ENCODE results near the gene EPHB2. TPM values are rescaled to one million over a fixed set of nuclear protein-coding genes. Genes with fewer than 3 reads are reported as not detected.

EPHB2 gene
- total and polyA plus RNA-seq, 3 donors from 2014 or later: 7.7 to 9.4 (median 8.2) TPM

DNA sequence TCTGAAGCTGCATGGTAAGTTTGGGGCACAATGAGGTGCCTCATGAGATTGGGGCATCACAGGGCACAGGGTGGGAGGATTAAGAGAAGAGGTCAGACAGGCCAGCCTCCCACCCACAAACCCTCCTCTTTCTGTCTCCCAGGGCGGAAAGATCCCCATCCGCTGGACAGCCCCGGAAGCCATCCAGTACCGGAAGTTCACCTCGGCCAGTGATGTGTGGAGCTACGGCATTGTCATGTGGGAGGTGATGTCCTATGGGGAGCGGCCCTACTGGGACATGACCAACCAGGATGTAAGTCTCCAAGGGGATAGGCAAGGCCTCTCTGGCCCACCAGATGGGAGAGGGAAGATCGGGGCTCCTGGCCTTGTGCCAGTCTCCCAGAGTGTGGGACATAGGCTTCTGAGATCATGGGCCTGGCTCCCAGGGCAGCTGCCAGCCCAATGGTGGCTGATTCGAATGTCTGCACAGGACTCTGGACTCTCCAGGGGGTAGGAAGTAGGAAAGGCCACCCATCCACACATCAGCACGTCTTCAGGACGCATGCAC, 198.3 kb downstream of the EPHB2 start:
- Histone ChIP-seq H3K36me3 (ENCODE audit: low read depth, missing control alignments) (no peaks in the 10 kb centered on the region), H3K9me3 (no peaks in the 10 kb centered on the region), H3K4me3 (no peak overlapping the region), H3K4me1 (no peaks in the 10 kb centered on the region), H3K27ac (no peak overlapping the region), H3K27me3 (no peaks in the 10 kb centered on the region)
- 94% methylated on average over 8 to 11 of the region's 11 CpGs for WGBS, 2 donors
- no peak for DNase-seq
- intact Hi-C loops (cut with DNase I; ENCODE audit: low total_unique reads): no loop called here
- TF ChIP-seq POLR2A (IDR thresholded peaks at IDR 0.05) (no peak), CTCF (IDR thresholded peaks at IDR 0.05) (no peak)

GRCh38 chr1:22910286-22910685, 199.6 kb downstream of the EPHB2 start:
- H3K9me3 ChIP-seq: no peaks in the 10 kb centered on the region
- no peaks in the 10 kb centered on the region for H3K27me3 ChIP-seq
- no peak overlapping the region for H3K4me3 ChIP-seq
- intact Hi-C loops (cut with DNase I; ENCODE audit: low total_unique reads): no loop called here
- WGBS, 2 donors: 94 to 95% methylated on average over 10 to 13 of the region's 13 CpGs
- no peak for DNase-seq
- no peak for TF ChIP-seq CTCF (IDR thresholded peaks at IDR 0.05)
- no peak for TF ChIP-seq POLR2A (IDR thresholded peaks at IDR 0.05)
- H3K4me1 ChIP-seq: no peaks in the 10 kb centered on the region
- H3K27ac ChIP-seq: no peak overlapping the region
- H3K36me3 ChIP-seq (ENCODE audit: low read depth, missing control alignments): no peaks in the 10 kb centered on the region

- 95 to 97% methylated on average over 5 of the region's 5 CpGs for WGBS, 2 donors
- DNase-seq: no peak
- H3K36me3 ChIP-seq (ENCODE audit: low read depth, missing control alignments): no peaks in the 10 kb centered on the region
- no peak overlapping the region for H3K4me3 ChIP-seq
- no peaks in the 10 kb centered on the region for H3K27me3 ChIP-seq
- H3K27ac ChIP-seq: no peak overlapping the region
- no peaks in the 10 kb centered on the region for H3K4me1 ChIP-seq
- TF ChIP-seq POLR2A (IDR thresholded peaks at IDR 0.05) (no peak), CTCF (IDR thresholded peaks at IDR 0.05) (no peak)
- intact Hi-C loops (cut with DNase I; ENCODE audit: low total_unique reads): no loop called here
- no peaks in the 10 kb centered on the region for H3K9me3 ChIP-seq
Observed at GRCh38 chr1:22910986-22911651, 200.5 kb downstream of the EPHB2 start.

DNA sequence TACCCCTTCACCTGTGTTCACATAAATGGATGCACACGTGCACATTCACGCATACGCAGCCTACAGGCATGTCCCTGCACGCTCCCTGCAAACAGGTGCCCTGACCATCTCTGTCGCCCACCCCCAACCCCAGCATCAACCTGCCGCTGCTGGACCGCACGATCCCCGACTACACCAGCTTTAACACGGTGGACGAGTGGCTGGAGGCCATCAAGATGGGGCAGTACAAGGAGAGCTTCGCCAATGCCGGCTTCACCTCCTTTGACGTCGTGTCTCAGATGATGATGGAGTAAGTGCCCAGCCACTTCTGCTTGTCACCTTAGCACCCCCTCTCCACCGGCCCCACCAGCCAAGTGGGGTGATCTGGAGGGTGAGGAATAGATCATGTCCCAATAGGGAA, 201.7 kb downstream of the EPHB2 start:
- no peaks in the 10 kb centered on the region for H3K4me1 ChIP-seq
- no peaks in the 10 kb centered on the region for H3K9me3 ChIP-seq
- DNase-seq: no peak
- 88 to 95% methylated on average over 16 of the region's 16 CpGs for WGBS, 2 donors
- H3K4me3 ChIP-seq: no peak overlapping the region
- TF ChIP-seq CTCF (IDR thresholded peaks at IDR 0.05) (no peak), POLR2A (IDR thresholded peaks at IDR 0.05) (no peak)
- no peaks in the 10 kb centered on the region for H3K27me3 ChIP-seq
- no peaks in the 10 kb centered on the region for H3K36me3 ChIP-seq (ENCODE audit: low read depth, missing control alignments)
- H3K27ac ChIP-seq: no peak overlapping the region
- intact Hi-C loops (cut with DNase I; ENCODE audit: low total_unique reads): no loop called here

Data from testis (tissue), 3 donors.